ENCODE measurements around the gene SCIMP.

Gene SCIMP

DNA sequence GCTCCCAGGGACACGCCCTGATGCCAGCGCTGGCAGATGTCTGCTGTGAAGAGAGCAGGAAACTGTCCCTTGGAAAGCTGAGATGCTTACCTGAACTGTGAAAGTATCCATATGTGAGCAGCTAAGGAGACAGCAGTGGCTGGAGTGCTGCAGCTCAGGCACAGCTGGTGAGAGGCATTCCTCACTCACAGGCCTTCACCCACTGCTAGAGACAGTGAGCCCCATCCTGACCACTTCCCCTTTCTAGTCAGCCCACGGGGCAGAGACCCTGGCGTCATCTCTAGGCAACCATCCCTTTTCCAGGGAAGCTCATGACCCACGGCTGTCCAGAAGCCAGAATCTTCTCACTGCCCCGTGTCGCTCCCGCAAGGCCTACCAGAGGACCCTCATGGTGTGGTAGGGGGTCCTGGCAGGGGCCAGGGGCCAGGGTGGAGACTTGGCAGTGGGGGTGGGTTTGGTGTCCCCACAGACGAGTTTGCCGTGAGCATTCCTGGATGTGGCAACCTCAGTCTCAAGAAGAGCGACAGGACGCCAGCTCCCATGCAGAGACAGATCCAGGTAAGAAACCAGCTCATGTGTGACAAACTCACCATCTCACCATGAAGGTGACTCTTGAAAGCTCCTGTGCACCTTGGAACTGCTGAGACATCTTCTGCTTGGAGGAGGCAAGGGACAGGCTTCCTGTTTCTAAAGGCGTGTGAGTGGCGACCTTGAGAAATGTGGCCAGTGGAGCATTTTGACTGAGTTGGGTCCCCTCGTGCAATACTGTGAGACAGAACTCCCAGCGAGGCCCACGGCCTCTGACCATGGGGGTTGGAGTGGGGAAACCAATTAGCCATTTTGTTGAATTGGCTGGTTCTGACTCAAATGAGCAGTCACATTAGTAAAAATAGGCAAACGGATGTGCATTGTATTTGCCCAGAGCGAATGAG, at the start of gene SCIMP:
SCIMP (minus strand) TSS at position 216 of the 932 bp plus-strand sequence; CDS start at position 111, 105 bp downstream.
- H3K4me1 ChIP-seq (ENCODE audit: control insufficient read depth, insufficient read depth, low read length), result no peaks in the 10 kb centered on the region
- no peak within 1 kb of the TSS for H3K27ac ChIP-seq (ENCODE audit: low read depth, low read length)
- H3K9ac ChIP-seq (ENCODE audit: low read length), result no peak within 1 kb of the TSS
- H3K27me3 ChIP-seq (ENCODE audit: control insufficient read depth, insufficient read depth, low read length), result no peaks in the 10 kb centered on the region
- no peaks in the 10 kb centered on the region for H3K9me3 ChIP-seq (ENCODE audit: control insufficient read depth, insufficient read depth, low read depth, low read length)
- H3K36me3 ChIP-seq (ENCODE audit: control insufficient read depth, insufficient read depth, low read length), result no peaks in the 10 kb centered on the region
- no peak within 1 kb of the TSS for H3K4me3 ChIP-seq (ENCODE audit: low read depth, low read length)

DNA sequence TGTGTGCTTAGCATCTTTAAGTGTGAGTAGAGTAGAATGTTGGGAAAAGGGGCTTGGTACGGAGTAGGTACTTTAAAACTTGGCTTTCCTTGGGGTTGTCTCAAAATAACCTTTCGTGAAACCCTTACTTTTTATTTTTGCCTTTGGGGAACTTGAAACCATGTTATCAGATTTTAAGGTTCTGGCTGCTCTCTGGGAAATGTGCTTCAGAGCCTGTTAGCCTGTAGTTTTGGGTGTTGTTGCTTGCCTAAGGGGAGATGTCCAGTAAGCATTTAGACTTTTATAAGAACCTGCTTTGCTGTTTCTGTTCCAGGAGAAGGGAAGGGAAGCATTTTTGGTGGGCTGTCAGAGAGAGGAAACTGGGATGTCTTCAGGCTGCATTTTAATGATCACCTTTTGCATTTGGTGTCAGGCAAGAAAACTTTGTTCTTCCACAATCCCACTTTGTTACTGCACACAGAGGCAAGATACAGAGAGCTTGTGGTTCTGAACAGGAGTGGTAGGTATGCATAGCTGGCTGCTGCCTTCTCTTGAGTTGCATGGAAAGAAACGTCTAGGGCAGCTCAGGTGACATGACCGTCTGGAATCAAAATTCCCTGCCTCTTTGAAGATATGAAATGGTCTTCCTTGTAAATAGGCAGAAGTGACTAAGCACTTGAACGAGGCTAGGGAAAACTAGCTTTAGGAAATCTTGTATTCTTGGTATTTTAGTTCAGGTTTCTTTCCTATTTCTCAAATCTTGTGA, 49.1 kb upstream of the SCIMP start:
- H3K9me3 ChIP-seq (ENCODE audit: control insufficient read depth, insufficient read depth, low read depth, low read length), result no peaks in the 10 kb centered on the region
- H3K4me1 ChIP-seq (ENCODE audit: control insufficient read depth, insufficient read depth, low read length), result peaks cover 33% of the 10 kb centered on the region
- no peaks in the 10 kb centered on the region for H3K27me3 ChIP-seq (ENCODE audit: control insufficient read depth, insufficient read depth, low read length)
- H3K4me3 ChIP-seq (ENCODE audit: low read depth, low read length), result peak overlapping the region; percentile 83
- H3K27ac ChIP-seq (ENCODE audit: low read depth, low read length), result no peak overlapping the region
- H3K9ac ChIP-seq (ENCODE audit: low read length), result peak overlapping the region; percentile 79
- no peaks in the 10 kb centered on the region for H3K36me3 ChIP-seq (ENCODE audit: control insufficient read depth, insufficient read depth, low read length)

- Histone ChIP-seq H3K27ac (ENCODE audit: low read depth, low read length) (no peak overlapping the region), H3K4me1 (ENCODE audit: control insufficient read depth, insufficient read depth, low read length) (peaks cover 24% of the 10 kb centered on the region), H3K4me3 (ENCODE audit: low read depth, low read length) (peak overlapping the region; percentile 83), H3K27me3 (ENCODE audit: control insufficient read depth, insufficient read depth, low read length) (no peaks in the 10 kb centered on the region), H3K36me3 (ENCODE audit: control insufficient read depth, insufficient read depth, low read length) (no peaks in the 10 kb centered on the region), H3K9ac (ENCODE audit: low read length) (peak overlapping the region; percentile 79), H3K9me3 (ENCODE audit: control insufficient read depth, insufficient read depth, low read depth, low read length) (no peaks in the 10 kb centered on the region)
These were observed 48.1 kb upstream of the SCIMP start for GRCh38 chr17:5282642-5283217.

DNA sequence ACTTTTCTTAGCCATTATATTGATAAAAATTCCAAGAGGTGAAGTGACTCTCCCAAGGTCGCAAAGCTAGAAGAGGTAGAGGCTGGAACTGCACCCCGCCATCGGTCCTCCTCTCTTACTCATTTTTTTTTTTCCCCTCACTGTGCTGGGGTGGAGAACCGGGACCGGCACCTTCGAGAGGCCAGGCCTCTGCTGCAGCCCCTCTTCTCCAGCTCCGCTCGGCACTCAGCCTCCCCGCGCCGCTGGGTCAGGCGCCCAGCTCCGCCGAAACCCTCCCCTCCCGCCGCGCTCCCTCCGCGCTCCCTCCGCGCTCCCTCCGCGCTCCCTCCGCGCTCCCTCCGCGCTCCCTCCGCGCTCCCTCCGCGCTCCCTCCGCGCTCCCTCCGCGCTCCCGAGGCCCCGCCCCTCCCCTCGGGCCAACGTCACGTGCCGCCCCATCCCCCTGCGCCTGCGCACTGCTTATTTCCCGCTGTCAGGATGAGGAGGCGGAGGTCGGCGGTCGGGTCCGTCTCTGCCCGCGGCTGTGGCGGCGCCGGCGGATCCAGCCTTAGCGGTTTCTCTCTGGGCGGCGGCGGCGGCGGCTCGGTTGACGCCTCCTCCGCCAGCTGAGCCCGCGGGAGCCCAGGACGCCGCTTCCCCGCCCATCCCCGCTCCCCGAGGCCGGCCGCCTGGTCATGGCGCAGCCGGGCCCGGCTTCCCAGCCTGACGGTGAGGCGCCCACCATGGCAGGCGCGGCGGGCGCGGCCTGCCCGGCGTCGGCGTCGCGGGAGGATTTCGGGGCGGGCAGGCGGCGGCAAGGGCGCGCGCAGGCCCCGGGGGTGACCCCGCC, 47.4 kb upstream of the SCIMP start, which contains the start of gene RABEP1:
RABEP1 (plus strand) TSS at position 471 of the 828 bp plus-strand sequence; CDS start at position 674, 203 bp downstream.
- Histone ChIP-seq H3K9me3 (ENCODE audit: control insufficient read depth, insufficient read depth, low read depth, low read length) (no peaks in the 10 kb centered on the region), H3K27me3 (ENCODE audit: control insufficient read depth, insufficient read depth, low read length) (no peaks in the 10 kb centered on the region), H3K27ac (ENCODE audit: low read depth, low read length) (peak within 1 kb of the TSS; percentile 47; the same call in 1 of the 2 replicates), H3K36me3 (ENCODE audit: control insufficient read depth, insufficient read depth, low read length) (no peaks in the 10 kb centered on the region), H3K4me1 (ENCODE audit: control insufficient read depth, insufficient read depth, low read length) (peaks cover 23% of the 10 kb centered on the region), H3K9ac (ENCODE audit: low read length) (peak within 1 kb of the TSS; percentile 79), H3K4me3 (ENCODE audit: low read depth, low read length) (peak within 1 kb of the TSS; percentile 84)

DNA sequence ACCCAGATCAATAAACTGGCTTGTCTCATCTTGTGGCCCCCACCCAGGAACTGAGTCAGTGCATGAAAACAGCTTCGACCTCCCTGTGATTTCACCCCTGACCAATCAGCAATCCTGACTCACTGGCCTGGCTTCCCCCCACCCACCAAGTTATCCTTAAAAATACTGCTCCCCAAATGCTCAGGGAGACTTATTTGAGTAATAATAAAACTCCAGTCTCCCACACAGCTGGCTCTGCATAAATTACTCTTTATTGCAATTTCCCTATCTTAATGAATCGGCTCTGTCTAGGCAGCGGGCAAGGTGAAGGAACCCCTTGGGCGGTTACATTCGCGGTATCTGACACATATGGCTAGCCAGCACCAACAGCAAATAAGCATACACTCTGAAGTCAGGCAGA, 37.7 kb upstream of the SCIMP start:
- Histone ChIP-seq H3K27ac (ENCODE audit: low read depth, low read length) (no peak overlapping the region), H3K9ac (ENCODE audit: low read length) (no peak overlapping the region), H3K36me3 (ENCODE audit: control insufficient read depth, insufficient read depth, low read length) (no peaks in the 10 kb centered on the region), H3K9me3 (ENCODE audit: control insufficient read depth, insufficient read depth, low read depth, low read length) (no peaks in the 10 kb centered on the region), H3K27me3 (ENCODE audit: control insufficient read depth, insufficient read depth, low read length) (no peaks in the 10 kb centered on the region), H3K4me1 (ENCODE audit: control insufficient read depth, insufficient read depth, low read length) (no peaks in the 10 kb centered on the region), H3K4me3 (ENCODE audit: low read depth, low read length) (no peak overlapping the region)

DNA sequence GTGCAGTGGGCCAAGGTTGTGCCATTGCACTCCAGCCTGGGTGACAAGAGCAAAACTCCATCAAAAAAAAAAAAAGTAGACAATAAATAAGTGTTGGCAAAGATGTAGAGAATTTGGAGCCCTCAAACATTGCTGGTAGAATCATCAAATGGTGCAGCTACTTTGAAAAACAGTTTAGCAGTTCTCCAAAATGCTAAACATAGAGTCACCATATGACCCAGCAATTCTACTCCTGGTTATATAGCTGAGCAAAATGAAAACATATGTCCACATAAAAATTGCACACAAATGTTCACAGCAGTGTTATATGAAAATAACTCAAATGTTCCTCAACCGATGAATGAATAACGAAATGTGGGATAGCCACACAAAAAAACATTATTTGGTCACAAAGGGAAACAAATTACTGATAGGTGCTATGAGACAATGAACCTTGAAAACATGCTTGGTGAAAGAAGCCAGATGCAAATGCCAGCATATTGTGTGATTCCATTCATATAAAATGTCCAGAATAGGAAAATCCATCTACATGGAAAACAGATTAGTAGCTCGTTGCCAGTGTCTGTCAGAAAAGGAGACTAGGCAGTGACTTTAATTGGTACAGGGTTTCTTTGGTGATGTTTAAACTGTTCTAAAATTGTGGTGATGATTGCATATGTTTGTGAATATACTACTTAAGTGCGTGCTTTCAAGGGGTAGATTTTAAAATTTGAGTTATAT, 34.7 kb upstream of the SCIMP start:
- no peak overlapping the region for H3K27ac ChIP-seq (ENCODE audit: low read depth, low read length)
- no peak overlapping the region for H3K4me3 ChIP-seq (ENCODE audit: low read depth, low read length)
- no peaks in the 10 kb centered on the region for H3K27me3 ChIP-seq (ENCODE audit: control insufficient read depth, insufficient read depth, low read length)
- no peaks in the 10 kb centered on the region for H3K36me3 ChIP-seq (ENCODE audit: control insufficient read depth, insufficient read depth, low read length)
- no peaks in the 10 kb centered on the region for H3K4me1 ChIP-seq (ENCODE audit: control insufficient read depth, insufficient read depth, low read length)
- no peak overlapping the region for H3K9ac ChIP-seq (ENCODE audit: low read length)
- H3K9me3 ChIP-seq (ENCODE audit: control insufficient read depth, insufficient read depth, low read depth, low read length), result no peaks in the 10 kb centered on the region

DNA sequence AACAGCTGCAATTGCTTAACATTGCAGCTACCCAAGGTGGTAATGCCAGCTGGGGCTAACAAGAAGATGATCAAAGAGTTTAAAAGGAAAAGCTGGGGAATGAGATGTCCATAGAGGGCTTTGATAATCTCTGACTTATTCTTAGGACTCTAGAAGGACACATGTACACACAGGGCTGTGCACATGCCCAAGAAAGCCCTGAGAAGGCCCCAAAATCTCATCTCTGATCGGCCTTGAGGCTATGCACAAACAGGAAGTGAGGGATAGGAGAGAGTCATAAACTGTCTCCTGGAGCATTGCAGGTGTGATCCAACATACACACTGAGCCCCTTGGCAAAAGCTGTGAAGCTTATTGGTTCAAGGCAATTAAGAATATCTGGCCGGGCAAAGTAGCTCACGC, 30.2 kb upstream of the SCIMP start:
- H3K9me3 ChIP-seq (ENCODE audit: control insufficient read depth, insufficient read depth, low read depth, low read length), result no peaks in the 10 kb centered on the region
- no peak overlapping the region for H3K9ac ChIP-seq (ENCODE audit: low read length)
- H3K4me3 ChIP-seq (ENCODE audit: low read depth, low read length), result no peak overlapping the region
- no peaks in the 10 kb centered on the region for H3K27me3 ChIP-seq (ENCODE audit: control insufficient read depth, insufficient read depth, low read length)
- no peaks in the 10 kb centered on the region for H3K4me1 ChIP-seq (ENCODE audit: control insufficient read depth, insufficient read depth, low read length)
- no peak overlapping the region for H3K27ac ChIP-seq (ENCODE audit: low read depth, low read length)
- no peaks in the 10 kb centered on the region for H3K36me3 ChIP-seq (ENCODE audit: control insufficient read depth, insufficient read depth, low read length)

GRCh38 chr17:5263441-5263840, 28.8 kb upstream of the SCIMP start:
- Histone ChIP-seq H3K9ac (ENCODE audit: low read length) (no peak overlapping the region), H3K9me3 (ENCODE audit: control insufficient read depth, insufficient read depth, low read depth, low read length) (no peaks in the 10 kb centered on the region), H3K4me3 (ENCODE audit: low read depth, low read length) (no peak overlapping the region), H3K4me1 (ENCODE audit: control insufficient read depth, insufficient read depth, low read length) (no peaks in the 10 kb centered on the region), H3K27me3 (ENCODE audit: control insufficient read depth, insufficient read depth, low read length) (no peaks in the 10 kb centered on the region), H3K27ac (ENCODE audit: low read depth, low read length) (no peak overlapping the region), H3K36me3 (ENCODE audit: control insufficient read depth, insufficient read depth, low read length) (no peaks in the 10 kb centered on the region)

GRCh38 chr17:5262416-5262991, 27.8 kb upstream of the SCIMP start:
- H3K9ac ChIP-seq (ENCODE audit: low read length), result no peak overlapping the region
- no peaks in the 10 kb centered on the region for H3K27me3 ChIP-seq (ENCODE audit: control insufficient read depth, insufficient read depth, low read length)
- no peak overlapping the region for H3K4me3 ChIP-seq (ENCODE audit: low read depth, low read length)
- no peaks in the 10 kb centered on the region for H3K36me3 ChIP-seq (ENCODE audit: control insufficient read depth, insufficient read depth, low read length)
- no peak overlapping the region for H3K27ac ChIP-seq (ENCODE audit: low read depth, low read length)
- no peaks in the 10 kb centered on the region for H3K9me3 ChIP-seq (ENCODE audit: control insufficient read depth, insufficient read depth, low read depth, low read length)
- no peaks in the 10 kb centered on the region for H3K4me1 ChIP-seq (ENCODE audit: control insufficient read depth, insufficient read depth, low read length)

GRCh38 chr17:5260542-5260941, 25.9 kb upstream of the SCIMP start:
- H3K9ac ChIP-seq (ENCODE audit: low read length), result no peak overlapping the region
- no peaks in the 10 kb centered on the region for H3K27me3 ChIP-seq (ENCODE audit: control insufficient read depth, insufficient read depth, low read length)
- no peak overlapping the region for H3K4me3 ChIP-seq (ENCODE audit: low read depth, low read length)
- H3K9me3 ChIP-seq (ENCODE audit: control insufficient read depth, insufficient read depth, low read depth, low read length), result no peaks in the 10 kb centered on the region
- no peak overlapping the region for H3K27ac ChIP-seq (ENCODE audit: low read depth, low read length)
- H3K36me3 ChIP-seq (ENCODE audit: control insufficient read depth, insufficient read depth, low read length), result no peaks in the 10 kb centered on the region
- no peaks in the 10 kb centered on the region for H3K4me1 ChIP-seq (ENCODE audit: control insufficient read depth, insufficient read depth, low read length)
